Placental pericyte (primary cell): ENCODE results near the gene CLDN5. TPM values are rescaled to one million over a fixed set of nuclear protein-coding genes. Genes with fewer than 3 reads are reported as not detected.

Source experiments
- total RNA-seq: library from RNA; depleted of rRNA; stranded (reverse); fragments of >200 nt; gene quantifications from 2 replicates; pipeline ENCODE4 v1.2.3, GENCODE V29; 2012

The CLDN5 gene, protein sequence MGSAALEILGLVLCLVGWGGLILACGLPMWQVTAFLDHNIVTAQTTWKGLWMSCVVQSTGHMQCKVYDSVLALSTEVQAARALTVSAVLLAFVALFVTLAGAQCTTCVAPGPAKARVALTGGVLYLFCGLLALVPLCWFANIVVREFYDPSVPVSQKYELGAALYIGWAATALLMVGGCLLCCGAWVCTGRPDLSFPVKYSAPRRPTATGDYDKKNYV
- 0.22 and 0.29 TPM in 2 replicates for total RNA-seq

DNA sequence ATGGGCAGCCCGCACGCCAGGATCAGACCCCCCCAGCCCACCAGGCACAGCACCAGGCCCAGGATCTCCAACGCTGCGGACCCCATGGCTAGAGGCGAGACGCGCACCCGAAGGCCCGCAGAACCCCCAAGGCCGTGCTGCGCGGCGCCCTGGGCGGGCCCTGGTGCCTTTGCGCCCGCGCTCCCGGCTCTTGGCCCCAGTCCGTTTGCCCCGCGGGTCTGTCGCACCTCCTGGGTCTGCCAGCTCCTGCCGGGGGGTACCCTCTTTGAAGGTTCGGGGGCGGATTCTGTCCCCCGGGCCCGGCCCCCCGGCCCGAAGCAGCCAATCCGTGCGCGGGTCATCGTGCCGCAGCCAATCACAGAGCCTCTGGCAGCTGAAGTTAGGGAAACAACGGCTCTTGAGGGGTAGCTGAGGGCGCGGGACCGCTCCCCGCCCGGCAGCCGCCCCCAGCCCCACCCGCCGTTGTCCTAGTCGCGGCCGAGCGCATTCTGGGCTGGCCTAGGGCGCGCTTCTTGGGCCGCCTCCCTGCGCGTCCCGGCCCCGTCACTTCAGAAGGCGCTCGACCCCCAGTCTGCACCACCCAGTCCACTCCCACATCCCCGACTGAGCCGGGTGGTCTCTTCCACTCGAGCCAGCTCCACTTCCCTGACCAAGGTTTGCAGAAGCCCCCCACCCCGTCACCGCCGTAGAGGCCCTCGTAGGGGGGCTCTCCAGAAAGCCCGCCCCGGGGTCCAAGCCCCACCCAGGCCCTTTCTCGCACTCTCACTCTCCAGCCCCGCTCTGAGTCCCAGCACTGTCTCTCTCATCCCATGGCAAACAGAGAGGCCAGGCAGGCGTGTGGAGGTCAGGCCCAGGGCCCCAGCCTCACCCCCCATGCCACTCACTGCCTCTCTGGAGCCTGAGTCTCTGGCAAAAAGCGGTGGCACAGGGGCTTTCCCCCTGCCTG is at the start of gene CLDN5:
CLDN5 (minus strand) TSS at position 241 of the 946 bp plus-strand sequence; CDS start at position 86, 155 bp downstream.

GRCh38 chr22:19479355-19480172 is 44.6 kb downstream of the CLDN5 start, which contains the start of gene CDC45:
TSS of gene CDC45 (plus strand) at chr22:19479920. CDS start at chr22:19479969, 49 bp downstream.

DNA sequence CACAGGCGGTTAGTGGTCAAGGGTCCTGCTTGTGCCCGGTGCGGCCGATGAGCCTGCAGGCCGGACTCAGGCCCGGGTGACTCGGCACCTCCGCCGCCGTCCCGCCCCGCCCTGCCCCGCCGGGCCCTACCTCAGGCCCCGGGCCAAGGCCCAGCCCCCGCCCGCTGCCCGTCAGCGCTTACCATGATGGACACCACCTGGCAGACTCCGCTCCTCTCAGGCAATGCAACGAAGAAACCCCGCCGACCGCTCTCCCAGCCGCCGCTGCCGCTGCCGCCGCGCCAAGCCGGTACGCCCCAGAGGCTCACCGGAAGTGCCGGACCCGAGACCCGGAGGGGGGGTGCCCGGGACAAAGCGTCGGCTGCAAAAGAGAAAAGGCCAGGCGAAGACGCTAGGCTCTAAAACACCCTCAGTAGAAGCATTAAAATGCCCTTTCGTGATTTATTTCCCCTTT is 45.3 kb downstream of the CLDN5 start, which contains the start of gene UFD1:
UFD1 (minus strand) TSS at position 293 of the 454 bp plus-strand sequence; CDS start at position 185, 108 bp downstream.

Other genes starting within 250 kb of the CLDN5 start
- gene CLTCL1, start 232.7 kb downstream of the CLDN5 start, total RNA-seq = 12.7 and 15.3 TPM in 2 replicates
- 20.8 and 28.2 TPM in 2 replicates for gene HIRA, start 92.7 kb downstream of the CLDN5 start, total RNA-seq
- gene MRPL40, start 91.9 kb downstream of the CLDN5 start, total RNA-seq = 29.8 and 30.6 TPM in 2 replicates
- gene C22orf39, start 76.7 kb downstream of the CLDN5 start, total RNA-seq = 12.7 and 13.3 TPM in 2 replicates
- gene UFD1, start 45.2 kb downstream of the CLDN5 start, total RNA-seq = 82.5 and 90.3 TPM in 2 replicates
- 1.8 and 30.8 TPM in 2 replicates for gene CDC45, start 44.5 kb downstream of the CLDN5 start, total RNA-seq
- gene SEPTIN5, start 190.1 kb upstream of the CLDN5 start, total RNA-seq = 17.0 and 61.9 TPM in 2 replicates
- 2.1 and 3.5 TPM in 2 replicates for gene GP1BB, start 199.1 kb upstream of the CLDN5 start, total RNA-seq
- gene TBX1, start 236.4 kb upstream of the CLDN5 start, total RNA-seq = not detected in 2 replicates